ENCODE data around the gene PLEKHJ1.
A peak's percentile ranks its signal among the peaks of the same experiment; 100 is the strongest.

The PLEKHJ1 gene

GRCh38 chr19:2237869-2238153 is 1.7 kb upstream of the PLEKHJ1 start:
- TF ChIP-seq, protein P1, sequence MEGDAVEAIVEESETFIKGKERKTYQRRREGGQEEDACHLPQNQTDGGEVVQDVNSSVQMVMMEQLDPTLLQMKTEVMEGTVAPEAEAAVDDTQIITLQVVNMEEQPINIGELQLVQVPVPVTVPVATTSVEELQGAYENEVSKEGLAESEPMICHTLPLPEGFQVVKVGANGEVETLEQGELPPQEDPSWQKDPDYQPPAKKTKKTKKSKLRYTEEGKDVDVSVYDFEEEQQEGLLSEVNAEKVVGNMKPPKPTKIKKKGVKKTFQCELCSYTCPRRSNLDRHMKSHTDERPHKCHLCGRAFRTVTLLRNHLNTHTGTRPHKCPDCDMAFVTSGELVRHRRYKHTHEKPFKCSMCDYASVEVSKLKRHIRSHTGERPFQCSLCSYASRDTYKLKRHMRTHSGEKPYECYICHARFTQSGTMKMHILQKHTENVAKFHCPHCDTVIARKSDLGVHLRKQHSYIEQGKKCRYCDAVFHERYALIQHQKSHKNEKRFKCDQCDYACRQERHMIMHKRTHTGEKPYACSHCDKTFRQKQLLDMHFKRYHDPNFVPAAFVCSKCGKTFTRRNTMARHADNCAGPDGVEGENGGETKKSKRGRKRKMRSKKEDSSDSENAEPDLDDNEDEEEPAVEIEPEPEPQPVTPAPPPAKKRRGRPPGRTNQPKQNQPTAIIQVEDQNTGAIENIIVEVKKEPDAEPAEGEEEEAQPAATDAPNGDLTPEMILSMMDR (IDR thresholded peaks at IDR 0.05; ENCODE audit: borderline replicate concordance, insufficient read depth, low read depth, low read length) = no peak
- H3K4me3 ChIP-seq (ENCODE audit: low read depth, low read length) = peak overlapping the region; percentile 81

DNA sequence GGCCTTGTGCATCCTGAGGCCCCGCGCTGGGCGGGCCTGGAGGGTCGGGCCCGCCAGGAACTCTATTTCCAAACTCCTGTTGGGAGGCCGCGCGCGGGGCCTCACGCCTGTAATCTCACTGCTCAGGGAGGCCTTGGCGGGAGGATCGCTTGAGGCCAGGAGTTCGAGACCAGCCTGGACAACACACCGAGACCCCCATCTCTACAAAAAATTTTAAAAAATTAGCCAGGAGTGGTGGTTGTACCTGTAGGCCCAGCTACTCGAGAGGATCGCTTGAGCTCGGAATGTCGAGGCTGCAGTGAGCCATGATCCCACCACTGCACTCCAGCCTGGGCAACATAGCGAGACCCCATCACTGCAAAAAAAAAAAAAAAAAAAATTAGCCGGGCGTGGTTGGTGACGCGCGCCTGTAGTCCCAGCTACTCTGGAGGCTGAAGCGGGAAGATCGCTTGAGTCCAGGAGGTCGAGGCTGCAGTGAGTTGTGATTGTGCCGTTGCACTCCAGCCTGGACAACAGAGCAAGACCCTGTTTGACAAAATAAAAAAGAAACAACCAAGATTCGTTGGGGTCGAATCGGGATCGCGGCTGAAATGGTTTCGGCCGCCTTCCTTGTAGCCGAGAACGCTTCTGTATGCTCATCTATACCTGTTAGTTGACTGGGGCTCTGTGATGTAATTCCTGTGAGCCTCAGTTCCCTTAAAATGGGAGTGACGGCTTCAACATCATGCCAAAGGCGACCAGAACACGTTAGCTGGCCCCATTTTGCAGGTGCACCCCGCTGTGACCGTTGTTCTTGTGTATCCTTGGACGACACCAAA is 1.1 kb upstream of the PLEKHJ1 start:
- H3K4me3 ChIP-seq (ENCODE audit: low read depth, low read length) = peak overlapping the region; percentile 81
- TF ChIP-seq, protein P1 (IDR thresholded peaks at IDR 0.05; ENCODE audit: borderline replicate concordance, insufficient read depth, low read depth, low read length) = no peak

DNA sequence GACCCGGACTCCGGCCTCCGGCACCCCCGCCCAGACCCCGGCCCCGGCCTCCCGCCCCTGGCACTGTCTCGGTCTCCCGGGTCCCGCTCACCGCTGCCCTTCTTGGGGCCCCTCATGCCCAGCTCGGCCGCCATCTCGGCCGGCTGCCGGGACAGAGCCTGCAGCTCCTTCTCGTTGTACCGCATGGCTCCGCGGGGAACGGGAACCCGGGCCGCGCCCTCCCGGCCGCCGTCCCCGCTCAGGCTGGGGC is 140 bp downstream of the PLEKHJ1 start:
- peak overlapping the region; percentile 81 for H3K4me3 ChIP-seq (ENCODE audit: low read depth, low read length)
- TF ChIP-seq, protein P1 (IDR thresholded peaks at IDR 0.05; ENCODE audit: borderline replicate concordance, insufficient read depth, low read depth, low read length) = no peak

DNA sequence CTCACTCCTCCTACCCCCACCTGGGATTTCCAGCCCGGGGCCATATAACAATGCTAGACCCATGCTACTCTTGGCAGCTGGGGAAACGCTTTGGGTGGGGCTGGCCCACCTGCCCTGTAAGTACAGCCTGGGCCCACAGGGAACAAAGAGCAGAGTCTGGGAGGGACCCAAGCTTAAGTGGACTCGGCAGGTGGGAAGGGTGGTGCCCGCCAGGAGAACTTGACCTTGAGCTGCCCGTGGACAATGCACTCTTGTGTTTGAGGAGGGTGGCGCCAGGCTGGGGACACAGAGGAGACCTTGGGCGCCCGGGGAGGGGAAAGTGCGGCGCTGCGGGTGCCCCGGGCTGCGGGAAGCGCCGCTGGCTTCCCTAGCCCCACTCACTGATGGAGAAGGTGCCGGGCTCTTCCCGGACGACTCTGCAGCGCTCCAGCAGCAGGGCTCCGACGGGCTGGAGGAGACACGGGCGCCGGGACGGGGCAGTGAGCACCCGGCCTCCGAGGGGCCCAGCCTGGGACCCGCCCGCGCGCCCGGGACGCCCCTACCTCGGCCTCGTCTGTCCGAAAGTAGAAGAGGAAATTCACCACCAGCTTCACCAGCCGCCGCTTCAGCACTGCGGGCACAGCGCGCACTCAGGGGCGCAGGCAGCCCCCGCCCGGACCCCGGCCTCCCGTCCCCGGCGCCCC is 607 bp downstream of the PLEKHJ1 start:
- peak overlapping the region; percentile 81 for H3K4me3 ChIP-seq (ENCODE audit: low read depth, low read length)
- TF ChIP-seq, protein P1 (IDR thresholded peaks at IDR 0.05; ENCODE audit: borderline replicate concordance, insufficient read depth, low read depth, low read length) = no peak

GRCh38 chr19:2234996-2235380 is 1.1 kb downstream of the PLEKHJ1 start:
- H3K4me3 ChIP-seq (ENCODE audit: low read depth, low read length) = peak overlapping the region; percentile 81
- TF ChIP-seq, protein P1 (IDR thresholded peaks at IDR 0.05; ENCODE audit: borderline replicate concordance, insufficient read depth, low read depth, low read length) = no peak

GRCh38 chr19:2233601-2234280 is 2.4 kb downstream of the PLEKHJ1 start:
- TF ChIP-seq, protein P1 (IDR thresholded peaks at IDR 0.05; ENCODE audit: borderline replicate concordance, insufficient read depth, low read depth, low read length) = no peak
- H3K4me3 ChIP-seq (ENCODE audit: low read depth, low read length) = no peak overlapping the region

Data from GM12875 (cell line).